Muscle layer of duodenum (tissue), 2 donors: ENCODE data around the gene WEE1.
"Not testable (repeated sequence)": the region's sequence is repeated elsewhere in the genome, so short reads cannot be mapped to it uniquely, and the experiment has no call there.

Experiments used
- H3K27ac ChIP-seq: one replicate; pipeline ENCODE4 v1.7.0; 2013; ENCODE audit warnings: mild to moderate bottlenecking, low read length
- H3K27me3 ChIP-seq: one replicate; pipeline ENCODE4 v1.7.0; 2013; ENCODE audit warnings: low read depth, mild to moderate bottlenecking, control low read depth, low read length
- H3K36me3 ChIP-seq, 2 donors: one replicate each; pipeline ENCODE4 v1.7.0; 2013; ENCODE audit warnings: low read length in 2 of 2, control low read depth in 1 of 2, mild to moderate bottlenecking in 1 of 2; ENCODE audit not compliant: insufficient read depth in 2 of 2, control insufficient read depth in 1 of 2
- H3K4me1 ChIP-seq, 2 donors: one replicate each; pipeline ENCODE4 v1.7.0; 2013; ENCODE audit warnings: low read length in 2 of 2, mild to moderate bottlenecking in 2 of 2, control low read depth in 1 of 2, moderate library complexity in 1 of 2; ENCODE audit not compliant: insufficient read depth in 2 of 2, control insufficient read depth in 1 of 2
- H3K4me3 ChIP-seq, 2 donors: one replicate each; pipeline ENCODE4 v1.7.0; 2013; ENCODE audit warnings: low read length in 2 of 2, low read depth in 1 of 2, mild to moderate bottlenecking in 1 of 2
- H3K9me3 ChIP-seq, 2 donors: one replicate each; pipeline ENCODE4 v1.7.0; 2013; ENCODE audit warnings: low read length in 2 of 2, control low read depth in 1 of 2, mild to moderate bottlenecking in 1 of 2; ENCODE audit not compliant: control insufficient read depth in 1 of 2
- donor health status: healthy.

The WEE1 gene

DNA sequence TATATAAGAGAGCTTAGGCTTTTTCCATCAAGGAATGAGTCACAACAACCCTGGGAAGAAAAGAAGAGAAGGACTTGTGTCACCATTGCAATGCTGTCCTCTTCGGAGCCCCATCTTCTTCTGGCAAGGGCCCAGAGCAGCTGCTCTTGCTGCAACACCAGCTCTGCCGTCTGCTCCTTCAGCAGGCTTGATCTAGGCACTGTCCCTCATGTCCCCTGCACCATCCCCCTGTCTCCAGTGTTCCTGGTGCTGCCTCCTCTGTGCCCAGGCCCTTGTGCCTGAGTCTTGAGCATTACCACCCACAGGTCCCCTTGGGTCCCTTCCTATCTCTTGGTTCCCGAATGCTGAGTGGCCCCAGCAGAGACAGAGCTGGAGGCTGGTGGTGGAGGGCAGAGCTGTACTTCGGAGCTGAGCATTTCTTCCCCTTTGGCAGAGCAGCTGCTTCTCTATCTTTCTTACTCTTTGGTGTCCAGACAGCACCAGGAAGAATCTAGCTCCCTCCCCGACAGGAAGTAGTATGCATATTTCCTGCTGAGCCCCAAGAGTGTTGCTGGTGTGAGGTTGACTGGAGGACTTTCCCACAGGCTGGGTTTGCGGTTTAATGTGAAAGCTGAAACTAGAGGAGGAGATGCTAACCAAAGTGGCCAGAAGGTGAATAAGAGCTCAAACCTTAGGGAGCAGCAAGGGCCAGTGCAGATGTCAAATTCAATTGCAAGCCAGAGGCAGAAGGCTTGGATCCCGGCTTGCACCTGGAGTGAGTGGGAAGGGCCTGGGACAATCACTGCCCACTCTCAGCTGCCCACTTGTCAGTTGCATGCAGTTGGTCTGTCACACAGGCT, 27.8 kb downstream of the WEE1 start:
- H3K4me1 ChIP-seq: peaks cover 0 to 9% of the 10 kb centered on the region in 2 donors
- H3K27ac ChIP-seq: no peak overlapping the region
- no peaks in the 10 kb centered on the region for H3K9me3 ChIP-seq
- H3K4me3 ChIP-seq: peak overlapping the region in 1 of 2 donors; percentile 26
- H3K27me3 ChIP-seq: no peaks in the 10 kb centered on the region
- H3K36me3 ChIP-seq: no peaks in the 10 kb centered on the region

DNA sequence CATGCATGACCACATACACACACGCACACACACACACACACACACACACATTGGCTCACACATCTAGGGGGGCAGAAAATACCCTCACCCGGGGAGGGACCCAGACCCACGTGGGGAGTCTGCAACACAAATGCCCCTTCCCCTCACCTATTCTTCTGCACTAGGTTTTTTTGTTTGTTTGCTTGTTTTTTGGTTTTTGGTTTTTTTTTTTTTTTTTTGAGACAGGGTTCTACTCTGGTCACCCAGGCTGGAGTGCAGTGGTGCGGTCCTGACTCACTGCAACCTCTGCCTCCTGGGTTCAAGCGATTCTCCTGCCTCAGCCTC, 28.4 kb downstream of the WEE1 start:
- Histone ChIP-seq H3K4me3 (peak overlapping the region in 1 of 2 donors; percentile 26), H3K27ac (no peak overlapping the region), H3K4me1 (peaks cover 0 to 9% of the 10 kb centered on the region in 2 donors), H3K9me3 (no peaks in the 10 kb centered on the region), H3K27me3 (no peaks in the 10 kb centered on the region), H3K36me3 (no peaks in the 10 kb centered on the region)

DNA sequence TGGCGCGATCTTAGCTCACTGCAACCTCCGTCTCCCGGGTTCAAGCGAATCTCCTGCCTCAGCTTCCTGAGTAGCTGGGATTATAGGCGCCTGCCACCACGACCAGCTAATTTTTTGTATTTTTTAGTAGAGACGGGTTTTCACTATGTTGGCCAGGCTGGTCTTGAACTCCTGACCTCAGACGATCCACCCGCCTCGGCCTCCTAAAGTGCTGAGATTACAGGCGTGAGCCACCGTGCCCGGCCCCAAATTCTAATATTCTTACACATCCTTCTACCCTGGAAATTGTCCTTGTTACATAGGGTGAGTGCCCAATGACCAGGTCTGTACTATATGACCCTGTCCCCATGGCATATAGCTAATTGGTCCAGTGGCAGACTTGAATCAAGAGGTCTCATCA, 29.7 kb downstream of the WEE1 start:
- H3K4me1 ChIP-seq, H3K27ac ChIP-seq, H3K27me3 ChIP-seq, H3K36me3 ChIP-seq, H3K9me3 ChIP-seq, H3K4me3 ChIP-seq: not testable (repeated sequence)

DNA sequence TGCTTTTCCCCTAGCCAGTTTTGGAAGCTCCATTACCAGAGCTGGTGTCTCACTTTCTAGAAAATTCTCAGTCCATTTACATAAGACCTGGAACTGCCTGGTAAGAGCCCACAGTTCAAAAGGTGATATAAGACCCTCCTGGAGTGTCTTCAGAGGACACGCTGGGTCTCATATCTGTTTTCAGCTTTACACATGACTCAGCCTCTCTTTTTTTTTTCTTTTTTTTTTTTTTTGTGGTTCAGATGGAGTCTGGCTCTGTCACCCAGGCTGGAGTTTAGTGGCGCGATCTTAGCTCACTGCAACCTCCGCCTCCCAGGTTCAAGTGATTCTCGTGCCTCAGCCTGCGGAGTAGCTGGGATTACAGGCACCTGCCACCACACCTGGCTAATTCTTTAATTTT, 30.7 kb downstream of the WEE1 start:
- Histone ChIP-seq H3K36me3 (no peaks in the 10 kb centered on the region), H3K27me3 (no peaks in the 10 kb centered on the region), H3K4me3 (no peak overlapping the region), H3K4me1 (peaks cover 0 to 9% of the 10 kb centered on the region in 2 donors), H3K27ac (no peak overlapping the region), H3K9me3 (no peaks in the 10 kb centered on the region)

DNA sequence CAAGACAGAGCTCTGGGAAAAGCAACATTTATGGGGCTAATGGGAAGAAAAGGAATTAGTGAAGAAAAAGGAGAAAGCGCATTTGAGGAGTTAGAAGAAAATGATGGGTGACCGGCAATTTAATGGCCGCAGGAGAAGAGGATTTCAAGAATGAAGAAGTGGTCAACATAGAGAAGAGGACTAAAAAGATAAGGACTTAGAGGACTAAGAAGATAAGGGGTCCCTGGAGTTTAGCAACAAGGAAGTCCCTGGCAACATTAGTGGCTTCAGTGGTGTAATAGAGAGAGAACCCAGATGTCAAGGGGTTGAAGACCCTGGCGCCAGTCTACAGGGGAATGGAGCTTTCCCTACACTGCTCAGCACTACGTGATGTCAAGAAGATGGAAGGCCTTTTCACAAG, 32.3 kb downstream of the WEE1 start:
- Histone ChIP-seq H3K9me3 (no peaks in the 10 kb centered on the region), H3K4me3 (no peak overlapping the region), H3K4me1 (peaks cover 0 to 9% of the 10 kb centered on the region in 2 donors), H3K27me3 (no peaks in the 10 kb centered on the region), H3K27ac (no peak overlapping the region), H3K36me3 (no peaks in the 10 kb centered on the region)

DNA sequence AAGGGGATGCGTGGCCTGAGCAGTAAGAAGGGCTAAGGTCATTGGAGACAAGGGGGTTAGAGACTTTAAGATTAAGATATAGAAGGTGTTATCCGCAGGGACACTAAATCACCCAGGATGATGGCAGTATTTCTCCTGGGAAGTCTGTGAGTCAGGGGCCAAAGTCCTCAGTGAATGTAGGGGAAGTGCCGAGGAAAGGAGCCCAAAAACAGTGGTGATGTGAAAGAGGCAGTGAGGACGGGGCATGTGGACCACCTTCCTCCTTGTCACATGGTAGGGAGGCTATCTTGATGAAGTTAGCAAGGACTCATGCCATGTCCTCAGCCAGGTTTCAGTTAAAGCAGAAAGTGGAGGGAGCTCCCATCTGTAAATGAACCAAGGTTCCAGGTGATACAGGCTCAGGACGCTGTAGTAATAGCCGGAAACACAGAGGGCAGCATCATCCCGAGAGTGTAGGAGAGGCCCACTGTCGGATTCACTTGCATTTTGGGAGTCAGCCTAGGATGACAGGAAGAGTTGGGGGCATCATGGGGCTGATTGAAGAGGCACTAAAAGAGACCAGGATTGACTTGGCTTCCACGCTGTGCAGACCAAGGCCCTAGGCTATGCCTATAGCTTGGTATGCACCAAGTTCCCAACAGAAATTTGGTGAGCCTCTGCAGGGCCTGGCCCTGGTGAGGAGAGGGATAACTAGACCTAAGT, 33.5 kb downstream of the WEE1 start:
- H3K9me3 ChIP-seq: no peaks in the 10 kb centered on the region
- H3K36me3 ChIP-seq: no peaks in the 10 kb centered on the region
- no peak overlapping the region for H3K27ac ChIP-seq
- H3K4me1 ChIP-seq: no peaks in the 10 kb centered on the region
- H3K27me3 ChIP-seq: no peaks in the 10 kb centered on the region
- no peak overlapping the region for H3K4me3 ChIP-seq

DNA sequence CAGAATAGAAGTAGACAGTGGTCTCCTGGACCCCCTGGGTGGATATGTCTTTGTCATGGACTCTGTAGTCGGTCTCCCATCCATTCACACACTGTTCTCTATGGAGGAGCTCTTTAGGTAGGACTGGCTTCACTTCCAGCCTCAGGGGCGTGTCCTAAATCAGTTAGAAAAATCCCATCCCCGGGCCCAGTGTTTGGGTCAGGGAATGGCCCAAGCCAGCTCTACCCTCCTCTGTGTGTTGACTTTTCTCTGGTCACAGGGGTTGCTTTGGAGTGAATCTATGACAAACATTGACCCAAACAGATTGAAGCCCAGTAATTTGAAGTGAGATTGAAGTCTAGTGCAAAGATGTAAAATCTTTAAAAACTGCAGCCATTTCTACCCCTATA, 34.0 kb downstream of the WEE1 start:
- Histone ChIP-seq H3K4me1 (no peaks in the 10 kb centered on the region), H3K27me3 (no peaks in the 10 kb centered on the region), H3K4me3 (no peak overlapping the region), H3K9me3 (no peaks in the 10 kb centered on the region), H3K36me3 (no peaks in the 10 kb centered on the region), H3K27ac (no peak overlapping the region)

DNA sequence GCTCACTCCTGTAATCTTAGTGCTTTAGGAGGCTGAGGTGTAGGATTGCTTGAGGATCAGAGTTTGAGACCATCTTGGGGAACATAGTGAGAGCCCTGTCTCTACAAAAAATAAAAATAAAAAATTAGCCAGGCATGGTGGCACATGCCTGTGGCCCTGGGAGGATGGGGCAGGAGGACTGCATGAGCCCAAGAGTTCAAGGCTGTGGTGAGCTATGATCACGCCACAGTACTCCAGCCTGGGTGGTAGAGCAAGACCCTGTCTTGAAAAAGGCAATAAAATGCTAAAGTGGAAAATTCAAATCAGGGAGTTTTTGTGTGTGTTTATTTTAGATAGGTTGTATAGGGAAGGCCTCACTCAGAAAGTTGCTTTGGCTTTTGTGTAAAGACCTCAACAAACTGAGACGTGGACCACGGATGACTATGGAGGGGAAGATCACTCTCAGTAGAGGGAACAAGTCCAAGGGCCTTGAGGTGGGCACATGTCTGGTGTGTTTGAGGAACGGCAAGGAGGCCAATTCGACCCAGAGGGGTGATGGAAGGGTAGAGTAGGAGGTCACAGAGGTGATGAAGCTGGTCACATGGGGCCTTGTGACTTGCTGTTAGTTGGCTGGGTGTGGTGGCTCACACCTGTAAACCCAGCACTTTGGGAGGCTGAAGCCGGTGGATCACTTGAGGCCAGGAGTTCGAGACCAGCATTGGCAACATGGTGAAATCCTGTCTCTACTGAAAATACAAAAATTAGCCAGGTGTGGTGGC, 35.7 kb downstream of the WEE1 start:
- Histone ChIP-seq H3K4me3 (no peak overlapping the region), H3K36me3 (peaks cover 0 to 6% of the 10 kb centered on the region in 2 donors), H3K4me1 (no peaks in the 10 kb centered on the region)

DNA sequence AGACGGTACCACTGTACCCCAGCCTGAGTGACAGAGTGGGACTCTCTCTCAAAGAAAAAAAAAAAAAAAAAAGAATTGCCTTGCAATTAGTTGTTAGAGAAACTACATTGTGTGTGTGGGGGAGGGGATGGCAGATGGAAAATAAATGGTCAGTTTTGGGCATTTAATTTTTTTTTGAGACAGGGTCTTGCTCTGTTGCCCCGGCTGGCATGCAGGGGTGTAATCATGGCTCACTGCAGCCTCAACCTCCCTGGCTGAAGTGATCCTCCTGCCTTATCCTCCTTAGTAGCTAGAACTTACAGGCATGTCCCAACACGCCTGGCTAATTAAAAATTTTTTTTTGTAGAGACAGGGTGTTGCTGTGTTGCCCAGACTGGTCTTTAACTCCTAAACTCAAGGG, 36.4 kb downstream of the WEE1 start:
- peaks cover 0 to 3% of the 10 kb centered on the region in 2 donors for H3K4me1 ChIP-seq
- no peaks in the 10 kb centered on the region for H3K27me3 ChIP-seq
- peaks cover 0 to 6% of the 10 kb centered on the region in 2 donors for H3K36me3 ChIP-seq
- H3K27ac ChIP-seq: no peak overlapping the region
- H3K9me3 ChIP-seq: no peaks in the 10 kb centered on the region
- H3K4me3 ChIP-seq: no peak overlapping the region

More for the DNA sequence above, 35.7 kb downstream of the WEE1 start:
- no peaks in the 10 kb centered on the region for H3K27me3 ChIP-seq
- no peak overlapping the region for H3K27ac ChIP-seq
- H3K9me3 ChIP-seq: no peaks in the 10 kb centered on the region

DNA sequence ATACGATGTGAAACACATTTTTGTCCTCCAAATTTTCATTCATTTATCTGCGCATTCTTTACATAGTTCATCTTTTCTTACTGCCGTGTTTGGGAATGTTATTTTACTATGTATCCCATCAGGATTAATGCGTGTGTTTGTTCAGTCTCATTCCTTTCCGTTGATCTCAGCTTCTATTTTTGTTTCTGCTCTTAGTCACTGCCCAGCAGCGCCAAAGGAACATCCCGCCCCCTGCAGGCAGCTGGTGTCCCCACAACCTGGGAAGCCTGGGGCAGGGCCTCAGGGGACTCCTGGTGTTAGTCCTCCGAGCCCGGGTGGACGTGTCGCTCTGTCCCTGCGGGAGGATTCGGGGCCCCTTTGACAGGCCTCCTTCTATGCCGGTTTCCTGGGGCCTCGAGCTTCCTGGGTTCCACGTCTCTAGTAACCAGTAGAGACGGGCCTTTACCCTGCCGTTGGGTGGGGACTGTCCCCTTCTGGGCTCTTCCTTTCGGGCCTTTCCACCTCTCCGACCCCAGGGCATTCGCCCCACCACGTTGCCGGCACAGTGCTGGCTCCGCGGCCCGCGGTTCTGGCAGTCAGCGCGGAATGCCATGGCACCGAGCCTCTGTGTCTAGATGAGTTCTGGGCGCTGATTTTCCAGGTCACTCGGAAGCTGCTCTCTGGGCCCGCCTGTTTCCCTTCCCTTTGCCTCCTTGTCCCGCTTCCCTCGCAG, 39.8 kb downstream of the WEE1 start:
- H3K4me3 ChIP-seq: peak overlapping the region; percentile 64 to 79
- peaks cover 0 to 6% of the 10 kb centered on the region in 2 donors for H3K36me3 ChIP-seq
- H3K27me3 ChIP-seq: no peaks in the 10 kb centered on the region
- peak overlapping the region; percentile 99 for H3K27ac ChIP-seq
- no peaks in the 10 kb centered on the region for H3K9me3 ChIP-seq
- peaks cover 0 to 6% of the 10 kb centered on the region in 2 donors for H3K4me1 ChIP-seq
